Adrenal gland (tissue), 12 donors: Measurements from ENCODE around the gene MGAT5. TPM values are rescaled to one million over a fixed set of nuclear protein-coding genes. Genes with fewer than 3 reads are reported as not detected.

Experiments used
- DNase-seq, 7 donors: peaks; one replicate each; pipeline ENCODE4 v3.0.0-alpha.2; 2019 to 2020
- H3K27ac ChIP-seq, 5 donors: fragments of 200-600 bp; sonication (generic) in 4 of 5; 1 replicate in 3 of 5; 2 replicates in 2 of 5; pipeline versions ENCODE4 v1.5.1 to v1.8.0; 2016 to 2020; ENCODE audit warnings: mild to moderate bottlenecking in 1 of 5
- H3K27me3 ChIP-seq: fragments of 200-600 bp; 2 replicates; pipeline ENCODE4 v1.8.0; 2021
- H3K36me3 ChIP-seq, 2 donors: fragments of 200-600 bp; replicated peaks in 1 of 2; 1 replicate in 1 of 2; 2 replicates in 1 of 2; pipeline versions ENCODE4 v1.5.1 to v1.8.0; 2018 to 2022
- H3K4me1 ChIP-seq, 2 donors: fragments of 200-600 bp; replicated peaks in 1 of 2; 1 replicate in 1 of 2; 2 replicates in 1 of 2; pipeline versions ENCODE4 v1.5.1 to v1.8.0; 2018 to 2021
- H3K4me3 ChIP-seq, 4 donors: fragments of 200-600 bp; sonication (generic) in 3 of 4; one replicate each; pipeline ENCODE4 v1.5.1; 2016 to 2018
- H3K9me3 ChIP-seq, 3 donors: fragments of 200-600 bp; sonication (generic) in 1 of 3; replicated peaks in 1 of 3; 1 replicate in 2 of 3; 2 replicates in 1 of 3; pipeline versions ENCODE4 v1.5.1 to v1.8.0; 2016 to 2021
- POLR2A ChIP-seq, 2 donors: fragments of 450-650 bp; IDR thresholded peaks; one replicate each; pipeline ENCODE4 v1.6.1; 2017; ENCODE audit warnings: antibody characterized with exemption in 2 of 2, mild to moderate bottlenecking in 2 of 2, moderate library complexity in 1 of 2
- WGBS, 4 donors: extraction: QIAGEN DNeasy Blood & Tissue Kit in 2 of 4; methylation state at CpG; one replicate each; pipeline versions ENCODE4 v1.1.5 to v1.1.7; 2013 to 2017; 5-methylcytosine and 5-hydroxymethylcytosine counted together
- intact Hi-C, 2 donors: fragments of 100-400 bp; cut with DNase I; formaldehyde crosslinking; loops; one replicate each; pipeline versions ENCODE4 v1.14.1 to v1.15.0; 2022 to 2023
- polyA plus RNA-seq, 3 donors: library from polyadenylated mRNA; stranded (reverse); fragments of 200-250 nt in 2 of 3; fragments of 350-450 nt in 1 of 3; fragmentation: Illumina TruSeq in 1 of 3; extraction: RNeasy Lipid Tissue Mini Kit (QIAGEN cat#74804) in 1 of 3; gene quantifications; one replicate each; pipeline ENCODE4 v1.2.3, GENCODE V29; 2013 to 2014
- total RNA-seq, 9 donors: library from RNA; depleted of rRNA in 4 of 9; stranded (reverse); fragments of >200 nt in 4 of 9; fragments of 120-200 nt in 1 of 9; fragmentation: NEBNext Ultra II Directional in 1 of 9; extraction: Animal tissue kit (Norgen Biotek cat#: 25700) in 1 of 9; gene quantifications; one replicate each; pipeline versions ENCODE4 v1.1.0 to v1.2.4, GENCODE V29; 2013 to 2023
- TF ChIP-seq, protein P1 (sequence below), 6 experiments: fragments of 450-650 bp in 4 of 6; fragments of 200-600 bp in 2 of 6; sonication (generic) in 1 of 6; IDR thresholded peaks; 1 replicate in 5 of 6; 2 replicates in 1 of 6; pipeline versions ENCODE4 v1.5.1 to v1.8.0; 2016 to 2021; ENCODE audit warnings: antibody characterized with exemption in 6 of 6, mild to moderate bottlenecking in 2 of 6, moderate library complexity in 1 of 6
- donor health status: healthy with polysubstance abuse.
- donor health status: Bipolar disorder and iron deficiency.
- donor health status: DM: yes; HTN: yes; CAD: no.
- donor health status: DM: no; HTN: no; CAD: no.
- donor health status: DM: no; HTN: no; CAD: no.
- donor health status: DM: yes; HTN: yes; CAD: no.

MGAT5 gene
- total and polyA plus RNA-seq, 12 donors: 2.9 to 74.6 (median 41.1) TPM

GRCh38 chr2:134354611-134355010 is 100.7 kb downstream of the MGAT5 start:
- H3K4me1 ChIP-seq: no peaks in the 10 kb centered on the region
- no peaks in the 10 kb centered on the region for H3K36me3 ChIP-seq
- no peak overlapping the region for H3K4me3 ChIP-seq
- no peaks in the 10 kb centered on the region for H3K27me3 ChIP-seq
- H3K27ac ChIP-seq: no peak overlapping the region
- intact Hi-C loops: no loop called here
- H3K9me3 ChIP-seq: no peaks in the 10 kb centered on the region
- no peak for DNase-seq
- TF ChIP-seq, protein P1, sequence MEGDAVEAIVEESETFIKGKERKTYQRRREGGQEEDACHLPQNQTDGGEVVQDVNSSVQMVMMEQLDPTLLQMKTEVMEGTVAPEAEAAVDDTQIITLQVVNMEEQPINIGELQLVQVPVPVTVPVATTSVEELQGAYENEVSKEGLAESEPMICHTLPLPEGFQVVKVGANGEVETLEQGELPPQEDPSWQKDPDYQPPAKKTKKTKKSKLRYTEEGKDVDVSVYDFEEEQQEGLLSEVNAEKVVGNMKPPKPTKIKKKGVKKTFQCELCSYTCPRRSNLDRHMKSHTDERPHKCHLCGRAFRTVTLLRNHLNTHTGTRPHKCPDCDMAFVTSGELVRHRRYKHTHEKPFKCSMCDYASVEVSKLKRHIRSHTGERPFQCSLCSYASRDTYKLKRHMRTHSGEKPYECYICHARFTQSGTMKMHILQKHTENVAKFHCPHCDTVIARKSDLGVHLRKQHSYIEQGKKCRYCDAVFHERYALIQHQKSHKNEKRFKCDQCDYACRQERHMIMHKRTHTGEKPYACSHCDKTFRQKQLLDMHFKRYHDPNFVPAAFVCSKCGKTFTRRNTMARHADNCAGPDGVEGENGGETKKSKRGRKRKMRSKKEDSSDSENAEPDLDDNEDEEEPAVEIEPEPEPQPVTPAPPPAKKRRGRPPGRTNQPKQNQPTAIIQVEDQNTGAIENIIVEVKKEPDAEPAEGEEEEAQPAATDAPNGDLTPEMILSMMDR (IDR thresholded peaks at IDR 0.05): no peak
- TF ChIP-seq POLR2A (IDR thresholded peaks at IDR 0.05): no peak
- 97 to 100% (median 99%) methylated on average over 3 of the region's 3 CpGs for WGBS, 4 donors

- H3K36me3 ChIP-seq: peaks cover 0 to 1% of the 10 kb centered on the region in 2 donors
- intact Hi-C loops: no loop called here
- no peak for DNase-seq
- TF ChIP-seq POLR2A (IDR thresholded peaks at IDR 0.05): no peak
- TF ChIP-seq, protein P1 (IDR thresholded peaks at IDR 0.05): no peak
- no peak overlapping the region for H3K4me3 ChIP-seq
- 76 to 98% (median 89%) methylated on average over 3 of the region's 3 CpGs for WGBS, 4 donors
- H3K27ac ChIP-seq: no peak overlapping the region
- H3K9me3 ChIP-seq: no peaks in the 10 kb centered on the region
- peaks cover 0 to 3% of the 10 kb centered on the region in 2 donors for H3K4me1 ChIP-seq
- no peaks in the 10 kb centered on the region for H3K27me3 ChIP-seq
Observed at GRCh38 chr2:134357814-134358213, 103.9 kb downstream of the MGAT5 start.

DNA sequence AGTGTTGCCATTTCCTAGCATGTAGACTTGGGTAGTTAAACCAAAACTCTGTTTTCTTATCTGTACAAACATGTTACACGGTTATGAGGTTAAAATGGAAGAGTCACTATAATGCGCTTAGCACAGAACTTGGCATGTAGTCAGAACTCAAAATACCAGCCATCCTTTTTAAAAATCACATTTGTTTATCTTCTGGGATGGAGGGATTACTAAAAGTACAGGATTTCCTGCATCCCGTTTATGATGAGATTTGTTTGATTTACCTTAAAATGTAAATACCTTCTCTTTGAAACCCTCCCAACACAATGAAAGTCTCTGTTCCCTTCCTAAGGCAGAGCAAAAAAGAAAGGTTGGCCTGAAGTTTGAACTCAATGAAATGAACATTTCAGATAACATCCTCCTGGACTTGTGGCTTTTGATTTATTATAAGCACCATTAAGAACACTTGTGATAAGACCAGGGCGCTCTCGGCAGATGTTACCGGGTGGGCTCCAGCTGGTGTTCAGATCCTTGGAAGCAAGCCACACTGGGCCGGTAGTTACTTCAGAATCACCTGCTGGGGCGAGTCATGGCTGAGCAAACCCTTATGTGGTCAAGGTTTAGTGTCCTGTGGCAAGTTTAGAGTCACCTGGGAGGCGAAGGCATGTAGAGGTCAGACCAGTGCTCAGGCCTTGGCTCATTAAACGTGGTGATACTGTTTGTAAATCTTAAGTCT is 105.7 kb downstream of the MGAT5 start:
- TF ChIP-seq POLR2A (IDR thresholded peaks at IDR 0.05): no peak
- TF ChIP-seq, protein P1 (IDR thresholded peaks at IDR 0.05): no peak
- intact Hi-C loops: no loop called here
- 67 to 78% (median 77%) methylated on average over 8 to 10 of the region's 10 CpGs for WGBS, 4 donors

DNA sequence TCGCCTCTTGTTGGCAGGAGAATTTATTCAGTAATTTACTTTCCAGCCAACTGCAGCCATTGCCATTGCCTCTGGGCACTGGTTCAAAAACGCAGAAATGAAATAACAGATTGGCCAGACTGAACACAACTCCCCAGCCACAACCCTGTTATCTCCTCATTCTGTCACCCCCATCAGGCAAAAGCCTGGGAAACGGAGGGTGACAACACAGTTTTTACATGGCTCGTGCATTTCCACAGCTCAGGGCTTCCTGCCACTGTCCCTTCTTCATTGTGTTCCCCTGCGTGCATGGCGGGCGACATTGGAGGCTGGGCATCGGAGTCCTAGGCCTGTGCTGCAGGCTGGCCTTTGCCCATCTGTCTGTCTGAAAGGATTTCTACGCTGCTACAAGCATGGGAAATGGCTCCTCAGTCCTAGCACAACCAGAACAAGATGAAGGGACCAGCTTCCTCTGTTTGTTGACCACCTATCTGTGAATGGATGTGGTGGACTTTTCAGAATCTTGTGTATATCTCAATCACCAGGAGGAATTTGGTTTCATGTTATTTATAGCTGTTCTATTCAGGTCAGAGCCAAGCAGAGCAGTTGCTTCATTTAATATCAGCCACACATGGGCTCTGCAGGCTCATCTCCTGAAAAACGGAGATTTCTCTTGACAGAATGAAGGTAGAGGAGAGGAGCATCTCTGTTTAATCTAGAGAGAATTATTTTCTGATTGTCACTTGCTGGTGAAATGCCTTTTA is 107.0 kb downstream of the MGAT5 start:
- intact Hi-C loops: no loop called here

More for the DNA sequence above, 105.7 kb downstream of the MGAT5 start:
- H3K4me3 ChIP-seq: no peak overlapping the region
- no peaks in the 10 kb centered on the region for H3K9me3 ChIP-seq
- no peaks in the 10 kb centered on the region for H3K27me3 ChIP-seq
- peaks cover 0 to 3% of the 10 kb centered on the region in 2 donors for H3K4me1 ChIP-seq
- no peak for DNase-seq
- peaks cover 0 to 7% of the 10 kb centered on the region in 2 donors for H3K36me3 ChIP-seq
- H3K27ac ChIP-seq: no peak overlapping the region

More for the DNA sequence above, 107.0 kb downstream of the MGAT5 start:
- no peak overlapping the region for H3K4me3 ChIP-seq
- peak overlapping the region in 1 of 5 donors; percentile 22 for H3K27ac ChIP-seq
- H3K9me3 ChIP-seq: no peaks in the 10 kb centered on the region
- H3K4me1 ChIP-seq: peaks cover 0 to 3% of the 10 kb centered on the region in 2 donors
- DNase-seq: peak in 1 of 7 donors; percentile 71
- H3K27me3 ChIP-seq: no peaks in the 10 kb centered on the region
- TF ChIP-seq, protein P1 (IDR thresholded peaks at IDR 0.05): no peak
- no peak for TF ChIP-seq POLR2A (IDR thresholded peaks at IDR 0.05)
- 77 to 90% (median 84%) methylated on average over 10 of the region's 10 CpGs for WGBS, 4 donors
- H3K36me3 ChIP-seq: peaks cover 0 to 7% of the 10 kb centered on the region in 2 donors
